MV-4-11 (cell line): ENCODE data around the gene EAF2.
"Not testable (repeated sequence)": the region's sequence is repeated elsewhere in the genome, so short reads cannot be mapped to it uniquely, and the experiment has no call there.

Experiments
- DNase-seq: peaks from one replicate; lab custom pipeline; 2025; lab: John Stamatoyannopoulos, UW

EAF2 gene

GRCh38 chr3:121863247-121863646, 28.2 kb downstream of the EAF2 start:
- DNase-seq, result not testable (repeated sequence)

- DNase-seq, result peak; percentile 64
Measured at GRCh38 chr3:121863801-121864200, 28.8 kb downstream of the EAF2 start.

GRCh38 chr3:121869736-121870135, 34.7 kb downstream of the EAF2 start:
- DNase-seq, result peak; percentile 79

- no peak for DNase-seq
Measured at GRCh38 chr3:121870717-121871116, 35.7 kb downstream of the EAF2 start.

GRCh38 chr3:121871430-121871829, 36.4 kb downstream of the EAF2 start:
- DNase-seq, result peak; percentile 72

- no peak for DNase-seq
Measured at GRCh38 chr3:121878411-121878810, 43.4 kb downstream of the EAF2 start.

GRCh38 chr3:121883507-121883906, 48.5 kb downstream of the EAF2 start:
- DNase-seq, result no peak

- DNase-seq, result no peak
Measured at GRCh38 chr3:121885386-121885785, 50.4 kb downstream of the EAF2 start.

- no peak for DNase-seq
Measured at GRCh38 chr3:121894301-121894990, 59.4 kb downstream of the EAF2 start, which contains the start of gene SLC15A2. TSS of gene SLC15A2 (plus strand) at chr3:121894401. CDS start at chr3:121894477, 76 bp downstream.

- DNase-seq, result no peak
Measured at GRCh38 chr3:121895121-121895520, 60.1 kb downstream of the EAF2 start.

- DNase-seq, result no peak
Measured at GRCh38 chr3:121895736-121896135, 60.7 kb downstream of the EAF2 start.

- DNase-seq, result no peak
Measured at GRCh38 chr3:121896823-121897222, 61.8 kb downstream of the EAF2 start.

- DNase-seq, result no peak
Measured at GRCh38 chr3:121897296-121897695, 62.3 kb downstream of the EAF2 start.

- peak; percentile 22 for DNase-seq
Measured at GRCh38 chr3:121913305-121913990, 78.4 kb downstream of the EAF2 start.

- peak; percentile 67 for DNase-seq
Measured at GRCh38 chr3:121914081-121914998, 79.3 kb downstream of the EAF2 start.

GRCh38 chr3:121916189-121916588, 81.2 kb downstream of the EAF2 start:
- no peak for DNase-seq

GRCh38 chr3:121918779-121919483, 83.9 kb downstream of the EAF2 start:
- DNase-seq, result no peak

- DNase-seq, result no peak
Measured at GRCh38 chr3:121924734-121925133, 89.7 kb downstream of the EAF2 start.

GRCh38 chr3:121926380-121926779, 91.4 kb downstream of the EAF2 start:
- DNase-seq, result no peak
